ENCODE data around the gene RGPD4.

The RGPD4 gene

GRCh38 chr2:107932488-107932887 is 105.8 kb downstream of the RGPD4 start:
- TF ChIP-seq CTCF (IDR thresholded peaks at IDR 0.05; ENCODE audit: low read depth, low read length), result no peak
- no peak overlapping the region for H3K4me3 ChIP-seq (ENCODE audit: low read depth, low read length)

GRCh38 chr2:107932979-107933378 is 106.3 kb downstream of the RGPD4 start:
- H3K4me3 ChIP-seq (ENCODE audit: low read depth, low read length), result no peak overlapping the region
- TF ChIP-seq CTCF (IDR thresholded peaks at IDR 0.05; ENCODE audit: low read depth, low read length), result no peak

- no peak overlapping the region for H3K4me3 ChIP-seq (ENCODE audit: low read depth, low read length)
- no peak for TF ChIP-seq CTCF (IDR thresholded peaks at IDR 0.05; ENCODE audit: low read depth, low read length)
These were observed 110.0 kb downstream of the RGPD4 start for GRCh38 chr2:107936433-107937359.

All from WI38 (cell line).